Colonic mucosa (tissue), 4 donors: ENCODE measurements around the gene TELO2. TPM values are rescaled to one million over a fixed set of nuclear protein-coding genes. Genes with fewer than 3 reads are reported as not detected.

Experiments
- DNase-seq: peaks from one replicate; pipeline ENCODE4 v3.0.0-alpha.2; 2020
- H3K27ac ChIP-seq: fragments of 200-600 bp; one replicate; pipeline ENCODE4 v1.8.0; 2021
- H3K27me3 ChIP-seq: fragments of 200-600 bp; one replicate; pipeline ENCODE4 v1.8.0; 2021
- H3K36me3 ChIP-seq: fragments of 200-600 bp; one replicate; pipeline ENCODE4 v1.8.0; 2021
- H3K4me1 ChIP-seq: fragments of 200-600 bp; one replicate; pipeline ENCODE4 v1.8.0; 2021; ENCODE audit warnings: mild to moderate bottlenecking
- H3K4me3 ChIP-seq: fragments of 200-600 bp; one replicate; pipeline ENCODE4 v1.8.0; 2021
- H3K9ac ChIP-seq, 2 donors: one replicate each; pipeline ENCODE4 v1.7.0; 2013; ENCODE audit warnings: control low read depth in 2 of 2, low read depth in 2 of 2, low read length in 2 of 2
- H3K9me3 ChIP-seq: fragments of 200-600 bp; one replicate; pipeline ENCODE4 v1.8.0; 2021
- intact Hi-C: fragments of 100-400 bp; cut with DNase I; formaldehyde crosslinking; loops from one replicate; pipeline ENCODE4 v1.14.1; 2022
- total RNA-seq, 2 donors: library from RNA; stranded (reverse); fragmentation: NEBNext Ultra II Directional in 1 of 2; extraction: Animal tissue kit (Norgen Biotek cat#: 25700) in 1 of 2; gene quantifications; one replicate each; pipeline ENCODE4 v1.2.1, GENCODE V29; 2021
- TF ChIP-seq, protein P1 (sequence below): fragments of 200-600 bp; IDR thresholded peaks from one replicate; pipeline ENCODE4 v1.8.0; 2022; ENCODE audit warnings: antibody characterized with exemption, mild to moderate bottlenecking
- donor health status: healthy.
- donor health status: DM: no; HTN: no; CAD: no.
- donor health status: DM: no; HTN: no; CAD: no.

Gene TELO2
- total RNA-seq, 2 donors from 2014 or later: 18.4 to 76.0 TPM

DNA sequence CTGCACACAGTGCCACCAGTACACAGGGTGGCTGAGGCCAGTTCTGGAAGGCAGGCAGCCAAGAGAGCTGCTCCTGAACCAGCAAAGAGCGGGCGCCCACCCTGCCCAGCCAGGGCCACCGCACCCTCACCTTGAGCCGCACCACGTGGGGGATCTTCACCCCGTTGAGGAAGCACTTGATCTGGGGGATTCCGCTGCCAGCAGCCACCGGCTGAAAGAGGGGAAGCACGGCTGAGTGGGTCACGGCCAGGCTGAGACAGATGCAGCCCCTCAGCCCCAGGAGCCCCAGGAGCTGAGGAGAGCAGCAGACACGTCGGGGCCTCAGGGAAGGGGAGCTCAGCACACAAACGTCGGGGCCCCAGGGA is 34.2 kb upstream of the TELO2 start:
- H3K9me3 ChIP-seq: no peaks in the 10 kb centered on the region
- no peak overlapping the region for H3K27ac ChIP-seq
- no peak overlapping the region for H3K4me3 ChIP-seq
- intact Hi-C loops: no loop called here
- no peaks in the 10 kb centered on the region for H3K27me3 ChIP-seq
- H3K4me1 ChIP-seq: no peaks in the 10 kb centered on the region
- TF ChIP-seq, protein P1, sequence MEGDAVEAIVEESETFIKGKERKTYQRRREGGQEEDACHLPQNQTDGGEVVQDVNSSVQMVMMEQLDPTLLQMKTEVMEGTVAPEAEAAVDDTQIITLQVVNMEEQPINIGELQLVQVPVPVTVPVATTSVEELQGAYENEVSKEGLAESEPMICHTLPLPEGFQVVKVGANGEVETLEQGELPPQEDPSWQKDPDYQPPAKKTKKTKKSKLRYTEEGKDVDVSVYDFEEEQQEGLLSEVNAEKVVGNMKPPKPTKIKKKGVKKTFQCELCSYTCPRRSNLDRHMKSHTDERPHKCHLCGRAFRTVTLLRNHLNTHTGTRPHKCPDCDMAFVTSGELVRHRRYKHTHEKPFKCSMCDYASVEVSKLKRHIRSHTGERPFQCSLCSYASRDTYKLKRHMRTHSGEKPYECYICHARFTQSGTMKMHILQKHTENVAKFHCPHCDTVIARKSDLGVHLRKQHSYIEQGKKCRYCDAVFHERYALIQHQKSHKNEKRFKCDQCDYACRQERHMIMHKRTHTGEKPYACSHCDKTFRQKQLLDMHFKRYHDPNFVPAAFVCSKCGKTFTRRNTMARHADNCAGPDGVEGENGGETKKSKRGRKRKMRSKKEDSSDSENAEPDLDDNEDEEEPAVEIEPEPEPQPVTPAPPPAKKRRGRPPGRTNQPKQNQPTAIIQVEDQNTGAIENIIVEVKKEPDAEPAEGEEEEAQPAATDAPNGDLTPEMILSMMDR: no peak
- H3K36me3 ChIP-seq: no peaks in the 10 kb centered on the region
- H3K9ac ChIP-seq: no peak overlapping the region
- no peak for DNase-seq

DNA sequence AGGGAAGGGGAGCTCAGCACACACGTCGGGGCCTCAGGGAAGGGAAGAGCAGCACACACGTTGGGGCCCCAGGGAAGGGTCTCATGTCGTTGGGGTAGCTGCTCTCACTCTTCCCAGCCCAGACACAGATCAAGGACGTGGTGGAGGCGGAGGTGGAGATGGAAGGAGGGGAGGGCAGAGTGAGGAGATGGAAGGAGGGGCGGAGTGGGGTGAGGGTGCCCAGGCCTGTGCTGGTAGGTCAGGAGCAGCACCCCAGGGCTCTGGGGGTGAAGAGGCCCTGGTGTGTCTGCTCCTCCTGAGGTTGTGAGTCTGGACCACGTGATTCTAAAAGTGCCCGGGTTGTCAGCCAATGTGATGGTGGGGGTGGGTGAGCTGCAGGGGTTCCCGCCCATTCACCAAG is 33.2 kb upstream of the TELO2 start:
- DNase-seq: no peak

DNA sequence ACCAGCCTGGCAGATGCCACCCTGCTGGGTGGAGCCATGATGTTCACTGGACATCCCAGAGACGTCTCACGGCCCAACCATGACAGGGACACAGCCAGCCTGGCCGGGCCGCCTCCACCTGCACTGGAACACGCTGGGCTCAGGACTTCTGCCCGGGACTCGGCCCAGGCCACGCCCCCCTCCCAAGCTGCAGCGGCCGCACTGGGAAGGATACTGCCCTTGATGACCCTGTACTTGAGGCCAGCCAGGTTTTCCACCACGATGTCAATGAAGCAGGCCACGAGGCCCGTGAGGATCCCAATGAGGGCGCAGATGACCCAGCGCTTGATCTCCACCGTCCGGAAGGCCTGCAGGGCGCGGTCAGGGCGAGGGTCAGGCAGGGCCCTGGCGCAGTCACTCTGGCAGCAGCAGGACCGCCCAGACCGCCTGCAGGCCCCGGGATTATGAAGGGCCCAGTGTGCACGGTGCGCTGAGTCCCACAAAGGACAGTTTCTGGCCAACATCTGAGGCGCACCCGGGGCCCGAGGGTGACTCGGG is 32.5 kb upstream of the TELO2 start:
- Histone ChIP-seq H3K27me3 (no peaks in the 10 kb centered on the region), H3K9ac (no peak overlapping the region), H3K27ac (no peak overlapping the region), H3K36me3 (no peaks in the 10 kb centered on the region), H3K4me3 (no peak overlapping the region), H3K9me3 (no peaks in the 10 kb centered on the region), H3K4me1 (no peaks in the 10 kb centered on the region)
- no peak for DNase-seq
- intact Hi-C loops: no loop called here
- TF ChIP-seq, protein P1: no peak

More for the DNA sequence above, 33.2 kb upstream of the TELO2 start:
- no peaks in the 10 kb centered on the region for H3K36me3 ChIP-seq
- no peaks in the 10 kb centered on the region for H3K27me3 ChIP-seq
- TF ChIP-seq, protein P1: no peak
- H3K9ac ChIP-seq: no peak overlapping the region
- intact Hi-C loops: no loop called here
- H3K27ac ChIP-seq: no peak overlapping the region
- no peaks in the 10 kb centered on the region for H3K4me1 ChIP-seq
- no peak overlapping the region for H3K4me3 ChIP-seq
- no peaks in the 10 kb centered on the region for H3K9me3 ChIP-seq

DNA sequence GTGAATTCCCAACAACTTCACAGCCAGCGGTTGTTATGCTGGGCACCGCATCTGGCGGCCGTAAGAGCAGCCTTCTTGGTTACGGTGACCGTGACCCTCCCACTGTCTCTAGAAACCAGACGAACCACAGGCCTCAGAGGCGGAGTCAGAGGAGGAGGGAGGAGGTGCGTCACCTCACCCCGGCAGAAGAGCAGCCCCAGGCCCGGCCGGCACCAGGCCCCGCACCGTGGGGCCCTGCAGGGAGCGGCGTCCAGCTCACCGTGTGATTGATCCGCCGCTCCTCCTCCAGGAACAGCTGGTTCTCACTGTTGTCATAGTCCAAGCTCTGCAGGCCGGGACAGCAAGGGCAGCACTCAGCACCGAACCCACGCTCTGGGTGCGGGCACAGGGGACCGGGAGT is 32.0 kb upstream of the TELO2 start:
- Histone ChIP-seq H3K9me3 (no peaks in the 10 kb centered on the region), H3K4me3 (no peak overlapping the region), H3K36me3 (no peaks in the 10 kb centered on the region), H3K27me3 (no peaks in the 10 kb centered on the region), H3K4me1 (no peaks in the 10 kb centered on the region), H3K27ac (no peak overlapping the region), H3K9ac (no peak overlapping the region)
- TF ChIP-seq, protein P1: no peak
- intact Hi-C loops: no loop called here
- no peak for DNase-seq

DNA sequence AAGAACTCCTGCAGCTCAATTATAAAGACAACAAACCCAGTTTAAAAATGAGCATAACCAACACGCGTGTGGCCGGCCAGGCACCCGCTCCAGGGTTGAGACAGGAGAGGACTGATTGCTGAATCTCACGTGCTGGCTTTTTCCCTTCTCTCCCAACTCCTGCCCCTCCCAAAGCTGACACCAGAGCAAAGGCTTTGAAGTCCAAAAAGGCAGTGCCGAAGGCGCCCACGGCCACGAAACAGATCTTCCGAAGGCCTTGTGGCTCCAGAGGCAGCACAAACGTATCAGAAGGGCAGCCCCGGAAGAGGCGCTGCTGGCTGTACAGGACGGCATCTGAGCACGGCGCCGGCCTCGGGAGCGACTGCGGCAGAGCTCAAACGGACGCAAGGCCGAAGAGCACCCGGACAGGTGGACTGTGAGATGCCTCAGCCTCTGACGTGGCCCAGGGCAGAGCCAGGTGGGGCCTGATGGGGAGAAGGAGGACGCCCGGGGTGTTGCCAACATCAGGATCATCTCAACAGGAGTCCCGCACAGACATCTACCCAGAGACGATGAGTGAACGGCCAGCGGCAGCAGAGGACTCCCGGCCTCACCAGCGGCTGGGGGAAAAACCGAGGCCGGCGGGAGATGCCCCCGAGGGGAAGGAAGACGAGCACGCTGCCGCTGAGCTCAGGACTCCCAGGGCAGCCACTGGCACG is 28.8 kb upstream of the TELO2 start:
- H3K9me3 ChIP-seq: no peaks in the 10 kb centered on the region

More for the DNA sequence above, 28.8 kb upstream of the TELO2 start:
- DNase-seq: no peak
- intact Hi-C loops: no loop called here
- Histone ChIP-seq H3K4me3 (no peak overlapping the region), H3K27ac (no peak overlapping the region), H3K9ac (no peak overlapping the region), H3K36me3 (no peaks in the 10 kb centered on the region), H3K27me3 (no peaks in the 10 kb centered on the region), H3K4me1 (no peaks in the 10 kb centered on the region)
- TF ChIP-seq, protein P1: no peak
